ENCODE data around the gene FERMT2.

FERMT2 gene

DNA sequence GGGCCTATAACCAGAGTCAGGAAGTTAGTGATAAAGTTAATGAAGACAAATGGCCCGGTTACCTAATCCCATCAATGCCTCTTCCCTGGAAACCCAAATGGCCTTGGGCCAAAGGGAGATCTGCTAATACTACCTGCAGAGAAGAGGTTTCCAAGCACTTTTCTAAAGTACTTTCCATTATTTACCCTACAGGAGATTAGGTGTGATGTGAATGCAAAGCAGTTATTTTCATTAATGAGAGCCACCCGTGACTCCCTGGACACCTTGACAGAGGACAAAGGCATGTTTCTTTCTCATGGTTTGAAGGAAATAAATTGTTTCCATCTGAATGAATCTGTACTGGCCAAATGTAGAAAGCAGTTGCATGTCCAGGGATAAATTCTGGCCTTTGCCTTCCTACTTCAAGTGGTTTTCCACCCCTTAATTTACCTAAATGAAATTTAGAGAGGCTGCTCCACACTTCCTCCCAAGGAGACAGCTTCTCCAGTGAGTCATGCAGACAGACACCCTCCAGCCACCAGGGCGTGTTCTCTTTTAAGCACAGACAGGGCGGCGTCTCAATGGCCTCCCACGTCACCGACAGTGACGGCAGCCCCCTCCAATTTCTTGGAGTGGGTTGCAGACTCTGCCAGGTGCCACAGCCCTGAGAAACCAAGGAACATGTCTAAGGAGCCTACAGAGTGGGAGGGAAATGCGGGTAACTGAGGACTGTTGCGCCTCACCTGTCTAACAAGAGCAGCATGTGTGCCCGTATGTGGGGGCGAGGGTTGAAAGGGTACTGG lies 115.5 kb downstream of the FERMT2 start:
- TF ChIP-seq, protein P1, sequence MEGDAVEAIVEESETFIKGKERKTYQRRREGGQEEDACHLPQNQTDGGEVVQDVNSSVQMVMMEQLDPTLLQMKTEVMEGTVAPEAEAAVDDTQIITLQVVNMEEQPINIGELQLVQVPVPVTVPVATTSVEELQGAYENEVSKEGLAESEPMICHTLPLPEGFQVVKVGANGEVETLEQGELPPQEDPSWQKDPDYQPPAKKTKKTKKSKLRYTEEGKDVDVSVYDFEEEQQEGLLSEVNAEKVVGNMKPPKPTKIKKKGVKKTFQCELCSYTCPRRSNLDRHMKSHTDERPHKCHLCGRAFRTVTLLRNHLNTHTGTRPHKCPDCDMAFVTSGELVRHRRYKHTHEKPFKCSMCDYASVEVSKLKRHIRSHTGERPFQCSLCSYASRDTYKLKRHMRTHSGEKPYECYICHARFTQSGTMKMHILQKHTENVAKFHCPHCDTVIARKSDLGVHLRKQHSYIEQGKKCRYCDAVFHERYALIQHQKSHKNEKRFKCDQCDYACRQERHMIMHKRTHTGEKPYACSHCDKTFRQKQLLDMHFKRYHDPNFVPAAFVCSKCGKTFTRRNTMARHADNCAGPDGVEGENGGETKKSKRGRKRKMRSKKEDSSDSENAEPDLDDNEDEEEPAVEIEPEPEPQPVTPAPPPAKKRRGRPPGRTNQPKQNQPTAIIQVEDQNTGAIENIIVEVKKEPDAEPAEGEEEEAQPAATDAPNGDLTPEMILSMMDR (conservative IDR thresholded peaks at IDR 0.05; ENCODE audit: low read length), result peak; percentile 3; the same call in 1 of the 2 replicates
- DNase-seq (ENCODE audit: low read depth), result peak; percentile 45
- no peak overlapping the region for H3K4me3 ChIP-seq (ENCODE audit: low read length)

DNA sequence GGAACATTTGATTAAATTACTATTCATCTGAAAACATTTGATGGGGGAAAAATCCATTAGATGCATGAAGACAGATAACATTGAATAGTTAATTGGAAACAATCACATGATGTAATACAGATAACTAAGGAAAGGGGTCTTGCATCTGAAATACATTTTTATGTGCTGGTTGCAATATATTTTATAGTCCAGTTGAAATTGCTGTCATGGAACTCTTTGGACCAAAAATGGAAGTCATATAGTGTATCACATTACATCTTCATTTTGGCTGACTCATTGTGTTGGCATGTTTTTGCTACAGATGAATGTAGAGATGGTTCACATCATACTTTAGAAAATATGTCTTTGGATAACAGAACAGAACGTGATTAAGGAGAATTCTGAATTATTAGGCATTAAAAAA lies 116.4 kb downstream of the FERMT2 start:
- peak; percentile 78 for DNase-seq (ENCODE audit: low read depth)
- TF ChIP-seq, protein P1 (conservative IDR thresholded peaks at IDR 0.05; ENCODE audit: low read length), result no peak
- no peak overlapping the region for H3K4me3 ChIP-seq (ENCODE audit: low read length)

DNA sequence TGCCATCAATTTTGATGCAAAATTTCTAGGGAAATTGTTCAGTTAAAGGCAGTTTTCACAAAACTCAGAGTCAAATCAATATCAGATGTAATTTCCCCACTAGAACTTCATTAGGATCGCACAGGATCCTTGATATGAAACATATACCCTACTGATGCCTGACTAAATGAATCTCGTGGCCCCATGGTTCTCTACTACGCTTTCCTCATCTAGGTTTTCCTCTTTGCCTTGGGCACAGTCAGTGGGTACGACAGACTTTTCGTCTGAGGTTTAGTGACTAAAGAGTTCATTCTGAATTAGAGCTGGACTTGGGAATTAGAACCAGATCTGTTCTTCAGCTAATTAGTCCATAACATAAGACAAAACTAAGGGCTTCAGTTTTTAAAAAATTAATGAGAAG lies 117.0 kb downstream of the FERMT2 start:
- no peak overlapping the region for H3K4me3 ChIP-seq (ENCODE audit: low read length)
- no peak for DNase-seq (ENCODE audit: low read depth)
- TF ChIP-seq, protein P1 (conservative IDR thresholded peaks at IDR 0.05; ENCODE audit: low read length), result no peak

DNA sequence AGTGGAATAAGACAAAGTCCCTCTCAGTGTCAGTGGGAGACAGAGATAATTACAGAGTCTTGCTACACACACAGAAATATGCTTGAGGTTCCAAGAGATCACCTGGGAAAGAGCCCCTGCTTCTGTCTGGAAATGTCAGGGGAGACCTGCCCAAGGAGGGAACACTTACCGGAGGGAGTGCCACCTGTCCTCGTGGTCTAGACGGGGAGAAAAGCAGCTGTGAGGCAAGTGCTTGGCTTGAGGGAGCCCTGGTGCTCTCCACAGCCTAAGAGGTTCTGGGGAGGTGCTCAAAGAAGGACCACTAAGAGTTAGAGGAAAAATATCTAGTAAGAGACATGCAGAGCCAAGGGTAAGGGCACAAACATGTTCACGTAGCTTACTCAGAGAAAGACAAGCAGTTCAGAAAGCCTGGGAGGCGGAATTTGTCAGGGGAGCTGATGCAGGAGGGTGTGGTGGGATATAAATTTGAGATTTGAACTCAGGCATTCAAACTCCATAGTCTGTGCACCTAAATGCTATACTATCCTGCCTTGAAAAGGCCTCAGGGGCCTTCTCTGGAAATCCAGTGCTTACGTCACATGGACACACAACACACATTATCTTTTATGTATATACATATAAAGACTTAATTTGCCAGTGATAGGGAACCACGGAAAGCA lies 121.2 kb downstream of the FERMT2 start:
- no peak overlapping the region for H3K4me3 ChIP-seq (ENCODE audit: low read length)
- TF ChIP-seq, protein P1 (conservative IDR thresholded peaks at IDR 0.05; ENCODE audit: low read length), result no peak
- DNase-seq (ENCODE audit: low read depth), result no peak

DNA sequence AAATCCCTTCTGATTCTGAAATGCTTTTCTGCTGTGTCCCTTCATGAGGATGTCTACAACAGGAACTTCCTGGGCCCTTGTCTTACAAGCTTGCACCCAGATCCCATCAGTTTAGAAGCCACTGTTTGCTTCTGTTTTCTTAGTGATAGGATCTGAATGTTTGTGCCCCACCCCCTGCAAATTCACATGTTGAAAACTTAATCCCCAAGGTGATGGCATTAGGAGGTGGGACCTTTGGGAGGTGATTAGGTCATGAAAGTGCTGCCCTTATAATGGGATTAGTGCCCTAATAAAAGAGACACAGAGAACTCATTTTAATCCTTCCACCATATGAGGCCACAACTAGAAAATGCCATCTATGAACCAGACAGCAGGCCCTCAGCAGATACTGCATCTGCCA lies 123.4 kb downstream of the FERMT2 start:
- no peak overlapping the region for H3K4me3 ChIP-seq (ENCODE audit: low read length)
- TF ChIP-seq, protein P1 (conservative IDR thresholded peaks at IDR 0.05; ENCODE audit: low read length), result no peak
- DNase-seq (ENCODE audit: low read depth), result no peak

DNA sequence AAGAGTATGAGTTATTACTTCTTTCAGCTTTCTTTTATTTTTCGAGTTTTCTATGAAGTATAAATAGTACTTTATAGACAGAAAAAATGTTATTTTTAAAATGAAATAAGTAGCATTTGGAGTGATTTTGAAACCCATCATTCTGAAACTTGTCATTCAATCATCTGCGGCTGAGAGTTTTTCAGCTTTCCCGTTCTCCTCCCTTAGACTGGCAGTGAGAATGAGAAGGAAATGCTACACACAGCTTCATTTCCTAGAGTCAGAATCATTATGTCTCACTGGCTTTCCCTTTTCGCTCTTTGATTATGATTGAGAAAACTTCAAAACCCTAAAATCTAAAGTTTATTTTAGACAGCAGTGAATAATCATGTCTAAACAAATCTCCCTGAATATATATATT lies 125.8 kb downstream of the FERMT2 start:
- TF ChIP-seq, protein P1 (conservative IDR thresholded peaks at IDR 0.05; ENCODE audit: low read length), result no peak

DNA sequence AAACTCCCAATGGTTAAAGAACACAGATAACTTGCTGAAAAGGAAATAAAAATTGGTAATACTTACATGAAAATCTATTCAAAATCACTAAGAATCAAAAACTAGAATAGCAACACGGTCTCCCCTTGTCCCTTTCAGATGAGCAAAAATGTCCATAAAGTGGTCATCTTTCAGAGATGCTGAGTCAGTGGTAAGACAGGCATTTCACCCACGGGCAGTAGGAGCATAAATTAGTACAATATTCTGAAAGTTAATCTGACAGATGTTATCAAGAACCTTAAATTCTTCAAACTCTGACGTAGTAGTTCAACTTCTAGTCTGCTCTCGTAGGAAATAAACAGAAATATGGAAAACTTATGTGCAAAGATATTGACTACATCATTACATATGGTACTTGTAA lies 126.4 kb downstream of the FERMT2 start:
- TF ChIP-seq, protein P1 (conservative IDR thresholded peaks at IDR 0.05; ENCODE audit: low read length), result no peak
- no peak for DNase-seq (ENCODE audit: low read depth)
- H3K4me3 ChIP-seq (ENCODE audit: low read length), result no peak overlapping the region

More for the DNA sequence above, 125.8 kb downstream of the FERMT2 start:
- no peak for DNase-seq (ENCODE audit: low read depth)
- H3K4me3 ChIP-seq (ENCODE audit: low read length), result no peak overlapping the region
